Neural progenitor cell (in vitro differentiated cells): Measurements from ENCODE around the gene KCNQ1.

Experiments
- EZH2 ChIP-seq: fragments of 200-600 bp; sonication (generic); IDR thresholded peaks from 2 replicates; pipeline ENCODE4 v1.6.1; 2017; ENCODE audit warnings: antibody characterized with exemption, mild to moderate bottlenecking, moderate library complexity
- EZH2phosphoT487 ChIP-seq: fragments of 200-600 bp; sonication (generic); IDR thresholded peaks from 2 replicates; pipeline ENCODE4 v1.6.1; 2017; ENCODE audit warnings: antibody characterized with exemption
- TF ChIP-seq, protein P1 (sequence below): fragments of 200-600 bp; sonication (generic); IDR thresholded peaks from 2 replicates; pipeline ENCODE4 v1.5.1; 2017; ENCODE audit warnings: antibody characterized with exemption, mild to moderate bottlenecking

DNA sequence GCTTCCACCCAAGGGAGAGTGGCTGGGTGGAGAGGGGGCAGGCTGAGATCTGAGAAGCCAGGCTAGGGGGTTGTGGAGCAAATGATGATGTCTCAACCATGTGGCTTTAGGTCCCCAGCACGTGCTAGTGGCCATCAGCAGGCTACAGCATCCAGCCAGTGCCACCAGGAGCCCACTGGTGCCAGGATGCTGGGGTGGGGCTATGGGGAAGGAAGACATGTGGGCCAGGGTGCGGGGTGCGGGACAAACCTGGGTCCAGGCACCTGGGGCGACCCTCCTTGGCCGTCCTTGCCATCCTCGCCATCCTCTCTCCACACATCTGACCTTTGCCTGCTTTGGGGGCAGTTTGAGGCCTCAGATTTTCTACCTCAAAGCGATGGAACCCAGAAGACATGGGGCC lies 104.3 kb downstream of the KCNQ1 start:
- TF ChIP-seq, protein P1, sequence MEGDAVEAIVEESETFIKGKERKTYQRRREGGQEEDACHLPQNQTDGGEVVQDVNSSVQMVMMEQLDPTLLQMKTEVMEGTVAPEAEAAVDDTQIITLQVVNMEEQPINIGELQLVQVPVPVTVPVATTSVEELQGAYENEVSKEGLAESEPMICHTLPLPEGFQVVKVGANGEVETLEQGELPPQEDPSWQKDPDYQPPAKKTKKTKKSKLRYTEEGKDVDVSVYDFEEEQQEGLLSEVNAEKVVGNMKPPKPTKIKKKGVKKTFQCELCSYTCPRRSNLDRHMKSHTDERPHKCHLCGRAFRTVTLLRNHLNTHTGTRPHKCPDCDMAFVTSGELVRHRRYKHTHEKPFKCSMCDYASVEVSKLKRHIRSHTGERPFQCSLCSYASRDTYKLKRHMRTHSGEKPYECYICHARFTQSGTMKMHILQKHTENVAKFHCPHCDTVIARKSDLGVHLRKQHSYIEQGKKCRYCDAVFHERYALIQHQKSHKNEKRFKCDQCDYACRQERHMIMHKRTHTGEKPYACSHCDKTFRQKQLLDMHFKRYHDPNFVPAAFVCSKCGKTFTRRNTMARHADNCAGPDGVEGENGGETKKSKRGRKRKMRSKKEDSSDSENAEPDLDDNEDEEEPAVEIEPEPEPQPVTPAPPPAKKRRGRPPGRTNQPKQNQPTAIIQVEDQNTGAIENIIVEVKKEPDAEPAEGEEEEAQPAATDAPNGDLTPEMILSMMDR = no peak
- no peak for TF ChIP-seq EZH2
- no peak for TF ChIP-seq EZH2phosphoT487
